D721Med (cell line): ENCODE results near the gene PIGM.
A peak's percentile ranks its signal among the peaks of the same experiment; 100 is the strongest.

Experiments used
- DNase-seq: peaks from one replicate; pipeline ENCODE4 v3.0.0; 2011; ENCODE audit warnings: low spot score; ENCODE audit not compliant: insufficient read length
- FAIRE-seq: peaks from 2 replicates; lab custom pipeline; 2011; peaks lifted over from hg19 to GRCh38; lab: Jason Lieb, UNC
- CTCF ChIP-seq: IDR thresholded peaks from 2 replicates; pipeline ENCODE4 v1.5.1; 2012; ENCODE audit warnings: mild to moderate bottlenecking, control low read depth; ENCODE audit not compliant: insufficient read depth; ENCODE audit errors: missing control alignments

Gene PIGM

GRCh38 chr1:160076295-160076694 is 44.5 kb upstream of the PIGM start:
- no peak for TF ChIP-seq CTCF
- DNase-seq (no peak), FAIRE-seq (no peak)

GRCh38 chr1:160075836-160076235 is 44.0 kb upstream of the PIGM start:
- TF ChIP-seq CTCF: no peak

GRCh38 chr1:160074865-160075264 is 43.1 kb upstream of the PIGM start:
- FAIRE-seq: no peak
- DNase-seq: no peak
- TF ChIP-seq CTCF: no peak

More at GRCh38 chr1:160075836-160076235, 44.0 kb upstream of the PIGM start:
- no peak for DNase-seq
- no peak for FAIRE-seq

DNA sequence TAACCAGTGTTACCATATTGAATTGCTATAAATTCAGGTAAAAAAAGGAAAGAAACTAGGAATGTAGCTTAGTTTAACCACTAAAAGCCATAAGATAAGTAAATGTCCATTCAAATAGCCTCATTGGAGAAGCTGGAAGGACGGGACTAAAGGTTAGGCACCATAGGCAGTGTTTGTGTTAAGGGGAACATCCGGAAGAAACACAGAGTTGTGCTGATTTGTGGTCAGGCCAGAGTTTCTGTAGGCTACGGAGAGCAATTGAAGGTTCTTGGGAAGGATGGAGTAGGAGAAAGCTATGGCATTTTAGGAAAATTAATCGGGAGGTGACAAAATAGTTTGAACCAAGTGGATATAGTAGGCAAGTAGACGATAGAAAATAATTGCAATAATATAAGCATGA is 39.5 kb upstream of the PIGM start:
- no peak for TF ChIP-seq CTCF
- no peak for FAIRE-seq
- DNase-seq: no peak

- no peak for FAIRE-seq
- no peak for TF ChIP-seq CTCF
- peak; percentile 79 for DNase-seq
Measured at GRCh38 chr1:160070243-160071163, 38.7 kb upstream of the PIGM start.

DNA sequence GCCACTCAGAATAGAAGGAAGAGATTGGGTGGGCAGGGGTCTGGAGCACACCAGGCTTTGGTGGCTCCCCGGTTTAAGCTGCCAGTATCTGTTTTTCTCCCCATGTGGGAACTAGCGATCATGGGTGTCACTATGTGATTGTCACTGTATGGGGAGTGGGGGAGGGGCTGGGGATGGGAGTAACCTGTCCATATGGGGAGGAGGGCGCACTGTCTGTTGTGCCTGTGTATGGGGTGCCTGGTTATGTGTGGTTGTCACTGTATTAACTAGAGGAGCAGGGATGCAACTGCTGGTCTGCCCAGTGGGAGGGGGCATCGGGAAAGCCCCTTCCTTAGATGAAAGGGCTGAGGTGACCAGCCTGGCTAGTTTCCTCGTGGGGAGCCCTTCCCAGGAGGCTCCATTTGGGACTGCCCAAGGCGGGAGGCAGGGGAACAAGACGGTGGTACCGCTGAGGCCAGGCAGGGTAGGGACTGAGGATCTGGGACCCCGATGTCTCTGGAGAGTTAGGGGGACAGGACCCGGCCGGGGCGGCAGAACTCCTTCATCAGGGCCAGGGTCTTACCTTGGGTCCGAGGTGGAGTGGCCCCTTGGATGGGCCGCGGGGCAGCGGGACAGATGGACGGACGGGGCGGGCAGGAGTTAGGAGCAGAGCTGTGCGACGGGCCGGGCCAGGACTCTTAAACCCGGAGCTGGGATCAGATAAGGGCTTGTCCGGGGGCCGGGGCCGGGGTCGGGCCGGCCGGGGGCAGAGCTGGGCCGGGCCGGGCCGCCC is 37.9 kb upstream of the PIGM start, which contains the start of gene KCNJ10:
TSS of gene KCNJ10 (minus strand) at position 701 of the 772 bp plus-strand sequence. CDS start 27,628 bp downstream, outside the sequence.
- no peak for DNase-seq
- no peak for TF ChIP-seq CTCF
- no peak for FAIRE-seq
